ACHN (cell line): ENCODE data around the gene MMEL1.

Experiments
- DNase-seq: peaks from one replicate; pipeline ENCODE4 v3.0.0-alpha.2; 2015
- in situ Hi-C: cut with HindIII; loops from 2 replicates; pipeline ENCODE4 v1.10.0; 2017; ENCODE audit warnings: low sequenced_read_pairs, low pct_ligation_motif_present, low pct_unique_long_range_greater_than_20kb

The MMEL1 gene

GRCh38 chr1:2644591-2645101, 11.8 kb upstream of the MMEL1 start:
- DNase-seq, result no peak
- in situ Hi-C loops, result no loop called here

GRCh38 chr1:2644171-2644570, 11.4 kb upstream of the MMEL1 start:
- in situ Hi-C loops, result no loop called here
- no peak for DNase-seq

DNA sequence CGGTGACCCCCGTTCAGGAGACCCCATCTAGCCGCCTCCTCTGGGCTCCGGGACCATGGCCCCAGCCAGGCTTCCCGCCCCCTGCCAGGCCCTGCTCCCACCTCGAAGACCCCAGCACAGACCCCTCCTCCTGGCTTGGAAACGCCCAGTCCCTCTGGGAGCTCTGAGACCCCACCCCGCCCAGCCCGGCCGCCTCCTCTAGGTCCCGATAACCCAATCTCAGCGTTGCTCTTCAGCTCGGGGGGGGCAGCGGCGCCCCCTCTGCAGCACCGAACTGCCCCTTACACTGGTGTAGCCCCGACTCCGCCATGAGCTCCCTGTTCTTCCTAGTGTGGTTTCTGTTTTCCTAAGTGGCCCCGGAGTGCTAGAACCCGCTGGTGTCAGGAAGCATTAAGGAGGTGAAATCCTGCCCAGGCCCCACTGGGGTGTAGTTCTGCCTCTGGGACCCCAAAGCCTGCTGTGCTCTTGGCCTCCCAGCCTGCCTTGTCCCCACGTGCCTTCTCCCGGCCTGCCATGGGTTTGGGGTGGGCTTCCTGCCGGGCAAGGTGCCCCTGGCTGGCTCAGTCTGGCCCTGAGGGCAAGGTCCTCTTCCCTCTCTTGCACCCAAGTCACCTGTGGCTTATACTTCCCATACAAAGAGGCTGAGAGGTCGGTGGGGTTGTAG, 10.7 kb upstream of the MMEL1 start:
- in situ Hi-C loops, result no loop called here
- DNase-seq, result no peak

DNA sequence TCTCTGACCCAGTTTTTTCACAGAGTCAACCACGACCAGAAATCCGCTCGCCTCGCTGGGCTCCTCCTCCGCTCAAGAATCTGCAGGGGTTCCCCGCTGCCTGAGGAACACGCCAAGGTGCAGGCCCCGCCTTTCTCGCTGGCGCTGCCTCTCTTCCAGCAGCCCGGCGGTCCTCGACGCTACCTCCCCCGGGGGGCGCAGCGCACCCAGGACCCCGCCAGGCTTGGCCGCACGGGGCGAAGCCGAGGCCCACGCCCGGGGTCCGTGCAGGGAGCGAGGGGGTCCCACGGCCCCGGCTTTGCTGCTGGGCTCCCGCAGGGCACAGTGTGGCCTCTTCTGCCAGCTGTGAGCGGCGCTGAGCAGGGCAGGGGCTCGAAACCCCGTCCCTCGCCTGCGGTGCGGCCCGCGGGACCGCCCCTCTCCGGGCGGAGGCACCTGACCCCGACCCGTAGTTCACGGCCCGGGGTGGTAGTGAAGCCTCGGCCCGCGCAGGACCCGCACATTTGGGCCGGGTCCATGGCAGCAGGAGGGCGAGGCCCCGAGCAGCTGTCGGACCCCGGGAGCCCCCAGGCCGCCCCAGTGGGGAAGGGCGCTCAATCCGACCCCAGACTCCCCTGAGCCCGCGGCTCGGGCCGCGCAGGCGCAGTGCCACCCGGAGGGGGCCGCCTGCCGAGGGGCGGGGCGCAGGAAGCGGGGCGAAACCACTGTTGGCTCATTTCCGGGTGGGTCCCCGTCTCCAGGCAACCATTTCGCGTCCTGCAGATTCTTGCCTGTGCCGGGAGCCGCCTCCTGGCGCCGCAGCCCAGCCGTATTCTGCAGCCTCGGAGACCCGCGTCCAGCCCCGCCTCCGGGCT, 10.0 kb upstream of the MMEL1 start:
- in situ Hi-C loops, result no loop called here
- DNase-seq, result peak; percentile 86

- in situ Hi-C loops, result no loop called here
- no peak for DNase-seq
Observed at GRCh38 chr1:2642131-2642559, 9.3 kb upstream of the MMEL1 start.

- in situ Hi-C loops, result no loop called here
- DNase-seq, result no peak
Observed at GRCh38 chr1:2641381-2642130, 8.7 kb upstream of the MMEL1 start.

GRCh38 chr1:2640626-2641025, 7.8 kb upstream of the MMEL1 start:
- no peak for DNase-seq
- in situ Hi-C loops, result no loop called here

DNA sequence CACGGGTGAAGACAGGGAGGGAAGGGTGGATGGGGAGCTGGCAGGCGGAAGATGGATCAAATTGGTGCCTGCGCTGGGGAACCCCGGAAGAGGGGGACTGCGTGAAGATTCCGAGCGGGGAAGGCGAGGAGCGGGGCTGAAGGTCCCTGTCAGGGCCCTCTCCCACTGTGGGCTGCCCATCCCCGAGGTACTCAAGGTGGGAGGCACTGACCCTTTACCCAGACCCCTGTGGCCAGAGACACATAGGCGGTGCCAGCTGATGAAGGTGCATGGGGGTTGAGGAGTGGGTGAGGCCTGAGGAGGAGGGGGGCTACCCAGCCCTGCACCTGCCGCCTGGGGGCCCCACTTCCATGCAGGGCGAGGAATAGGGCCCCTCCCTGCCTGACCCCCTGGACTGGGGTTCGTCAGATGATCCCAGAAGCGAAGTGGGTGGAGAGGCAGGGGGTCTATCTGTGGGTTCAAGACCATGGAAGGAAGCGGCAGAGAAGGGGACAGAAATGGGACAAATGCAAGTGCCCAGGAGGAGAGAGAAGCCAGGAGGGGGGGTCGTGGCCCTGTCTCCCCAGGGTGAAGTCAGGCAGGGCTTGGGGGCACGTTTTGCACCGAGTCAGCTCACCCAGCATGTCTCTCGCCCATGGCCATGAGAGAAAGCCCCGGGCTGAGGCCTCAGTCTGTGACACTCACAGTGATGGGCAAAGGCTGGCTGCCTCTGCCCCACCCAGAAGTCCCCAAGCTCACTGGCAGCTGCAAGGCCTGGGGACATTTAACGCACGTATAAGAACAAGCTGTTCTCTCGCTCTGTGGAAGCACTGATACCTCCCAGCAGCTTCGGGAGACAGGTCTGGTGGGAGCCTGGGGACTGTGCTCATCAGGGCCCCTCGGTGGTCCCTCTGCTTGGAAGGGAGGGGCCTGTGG, 7.0 kb upstream of the MMEL1 start:
- in situ Hi-C loops, result no loop called here
- DNase-seq, result no peak

GRCh38 chr1:2639203-2639602, 6.4 kb upstream of the MMEL1 start:
- in situ Hi-C loops, result no loop called here
- DNase-seq, result no peak

GRCh38 chr1:2638466-2639115, 5.8 kb upstream of the MMEL1 start:
- no peak for DNase-seq
- in situ Hi-C loops, result no loop called here

DNA sequence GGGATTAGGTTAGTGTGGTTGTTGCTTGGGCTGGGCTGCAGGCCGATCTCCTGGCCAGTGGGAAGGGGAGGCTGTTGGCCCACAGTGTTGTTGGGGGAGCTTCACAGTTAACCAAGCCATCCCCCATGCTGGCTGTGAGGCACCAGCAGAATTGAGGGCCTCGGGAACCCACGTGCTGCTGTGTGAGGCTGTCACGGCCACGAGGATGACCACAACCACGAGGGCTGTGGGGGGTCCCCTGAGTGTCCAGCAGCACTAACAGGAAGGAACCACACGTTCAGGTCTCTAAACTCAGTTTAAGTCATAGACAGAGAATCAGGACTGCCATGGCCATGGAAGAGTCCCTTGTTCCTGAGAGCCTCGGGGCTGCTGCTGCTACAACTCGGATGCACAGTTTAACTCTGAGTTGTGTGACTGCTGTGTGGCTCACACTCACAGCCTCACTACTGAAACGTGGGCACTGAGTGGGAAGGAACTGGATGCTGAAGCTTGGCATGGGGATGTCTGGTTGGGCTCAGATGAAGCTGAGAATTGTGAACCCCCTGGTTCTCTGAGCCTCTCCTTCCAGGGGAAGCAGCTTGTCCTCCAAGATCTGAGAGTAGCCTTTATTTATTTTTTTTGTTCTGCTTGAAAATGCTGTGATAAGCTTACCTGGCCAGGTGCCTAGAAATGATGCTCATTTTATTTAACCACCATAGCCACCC, 4.8 kb upstream of the MMEL1 start:
- DNase-seq, result no peak
- in situ Hi-C loops, result no loop called here

- no peak for DNase-seq
- in situ Hi-C loops, result no loop called here
Observed at GRCh38 chr1:2636733-2637132, 3.9 kb upstream of the MMEL1 start.

DNA sequence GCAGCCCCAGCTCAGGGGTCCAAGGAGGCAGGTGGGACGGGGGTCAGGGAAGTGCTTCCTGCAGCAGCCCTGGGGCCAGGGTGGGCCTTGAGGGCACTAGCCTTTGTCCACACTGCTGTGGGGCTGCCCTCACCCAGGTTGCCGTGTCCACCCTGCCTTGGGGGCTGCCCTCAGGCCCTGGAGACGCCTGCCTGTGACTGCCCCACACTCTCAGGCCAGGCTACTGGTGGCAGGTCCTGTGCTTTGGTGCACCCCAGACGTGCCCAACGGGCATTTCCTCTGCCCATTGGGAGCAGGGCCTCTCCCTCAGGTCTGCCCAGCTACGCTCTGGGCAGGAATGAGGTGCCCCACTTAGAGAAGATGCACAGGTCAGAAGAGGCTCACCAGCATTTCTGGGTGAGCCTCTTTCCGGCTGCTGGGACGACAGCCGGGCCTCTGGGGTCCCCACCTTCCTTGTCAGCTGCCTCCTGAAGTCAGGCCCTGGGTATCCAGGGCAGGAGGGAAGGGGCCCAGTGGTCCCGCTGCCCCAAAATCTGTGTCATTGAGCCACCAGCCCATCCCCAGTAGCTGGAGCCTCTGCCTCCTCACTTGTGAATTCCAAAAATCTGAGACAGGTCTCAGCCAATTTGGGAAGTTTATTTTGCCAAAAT, 2.7 kb upstream of the MMEL1 start:
- in situ Hi-C loops, result no loop called here
- DNase-seq, result no peak

DNA sequence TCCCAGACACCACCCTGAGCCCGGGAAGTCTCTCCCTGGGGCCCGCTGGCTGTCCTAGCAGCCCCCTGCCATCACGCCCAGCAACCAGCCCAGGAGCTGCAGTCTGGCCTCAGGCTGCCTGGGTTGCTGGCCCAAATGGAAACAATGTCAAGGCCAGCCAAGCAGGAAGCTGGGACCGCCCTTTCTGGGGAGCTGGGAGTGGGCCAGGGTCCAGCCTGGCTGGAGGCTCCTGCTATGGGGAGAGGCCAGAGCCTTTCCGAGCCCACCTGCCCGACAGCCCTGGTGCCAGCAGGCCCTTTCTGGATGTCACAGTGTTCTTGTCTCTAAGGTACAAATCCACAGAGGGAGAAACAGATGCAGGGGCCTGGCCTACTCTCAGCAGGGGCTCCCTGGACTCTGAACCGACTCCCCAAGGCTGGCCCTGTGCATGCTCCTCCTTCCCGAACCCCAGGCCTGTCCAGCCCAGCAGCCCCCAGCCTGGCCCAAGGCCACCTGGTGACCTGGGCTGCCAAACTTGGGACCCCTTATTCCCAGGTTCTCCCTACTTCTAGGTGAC, 1.2 kb upstream of the MMEL1 start:
- in situ Hi-C loops, result no loop called here
- DNase-seq, result no peak

- DNase-seq, result no peak
- in situ Hi-C loops, result no loop called here
Observed at GRCh38 chr1:2633366-2633935, 635 bp upstream of the MMEL1 start.

DNA sequence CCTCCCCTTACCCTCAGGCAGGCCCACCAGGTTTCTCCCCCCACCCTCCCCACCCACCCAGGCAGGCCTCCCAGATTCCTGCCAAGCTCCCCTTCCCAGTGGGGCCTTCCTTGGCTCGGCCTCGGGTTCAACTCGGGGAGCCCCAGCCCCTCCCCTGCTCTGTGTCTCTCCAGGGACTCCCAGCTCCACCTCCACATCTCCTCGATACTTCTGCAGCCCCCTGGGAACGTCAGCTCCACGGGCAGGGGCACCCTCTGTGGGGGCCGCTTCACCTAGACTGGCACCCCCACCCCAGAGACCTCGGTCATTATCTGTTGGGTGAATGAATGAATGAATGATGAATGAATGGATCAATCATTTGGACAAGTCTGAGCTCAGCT, 775 bp downstream of the MMEL1 start:
- DNase-seq, result no peak
- in situ Hi-C loops, result no loop called here
